ENCODE data around the gene TMEM200B.

DNA sequence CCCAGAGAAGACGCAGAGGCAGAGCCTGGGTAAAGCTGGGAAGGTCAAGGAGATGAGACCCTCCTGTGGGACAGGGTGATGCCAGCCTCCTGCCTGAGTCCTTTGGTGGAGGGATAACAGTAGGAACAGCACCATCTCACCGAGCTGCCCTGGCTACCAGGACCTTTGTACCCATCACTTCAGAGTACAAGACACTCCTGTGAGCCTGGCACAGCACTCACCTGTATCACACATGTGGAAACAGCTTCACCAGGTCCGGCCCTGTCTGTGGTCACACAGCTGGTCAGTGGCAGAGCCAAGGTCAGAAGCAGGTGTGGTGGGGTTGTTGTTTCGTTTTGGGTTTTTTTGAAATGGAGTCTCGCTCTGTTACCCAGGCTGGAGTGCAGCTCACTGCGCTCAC, 5.0 kb upstream of the TMEM200B start:
- TF ChIP-seq CREB1 (IDR thresholded peaks at IDR 0.05; ENCODE audit: low read depth), result no peak
- TF ChIP-seq BACH1 (IDR thresholded peaks at IDR 0.05; ENCODE audit: borderline replicate concordance), result no peak
- TF ChIP-seq, protein P1, sequence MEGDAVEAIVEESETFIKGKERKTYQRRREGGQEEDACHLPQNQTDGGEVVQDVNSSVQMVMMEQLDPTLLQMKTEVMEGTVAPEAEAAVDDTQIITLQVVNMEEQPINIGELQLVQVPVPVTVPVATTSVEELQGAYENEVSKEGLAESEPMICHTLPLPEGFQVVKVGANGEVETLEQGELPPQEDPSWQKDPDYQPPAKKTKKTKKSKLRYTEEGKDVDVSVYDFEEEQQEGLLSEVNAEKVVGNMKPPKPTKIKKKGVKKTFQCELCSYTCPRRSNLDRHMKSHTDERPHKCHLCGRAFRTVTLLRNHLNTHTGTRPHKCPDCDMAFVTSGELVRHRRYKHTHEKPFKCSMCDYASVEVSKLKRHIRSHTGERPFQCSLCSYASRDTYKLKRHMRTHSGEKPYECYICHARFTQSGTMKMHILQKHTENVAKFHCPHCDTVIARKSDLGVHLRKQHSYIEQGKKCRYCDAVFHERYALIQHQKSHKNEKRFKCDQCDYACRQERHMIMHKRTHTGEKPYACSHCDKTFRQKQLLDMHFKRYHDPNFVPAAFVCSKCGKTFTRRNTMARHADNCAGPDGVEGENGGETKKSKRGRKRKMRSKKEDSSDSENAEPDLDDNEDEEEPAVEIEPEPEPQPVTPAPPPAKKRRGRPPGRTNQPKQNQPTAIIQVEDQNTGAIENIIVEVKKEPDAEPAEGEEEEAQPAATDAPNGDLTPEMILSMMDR (IDR thresholded peaks at IDR 0.05 in 2 of 3, conservative IDR thresholded peaks at IDR 0.05 in 1 of 3; ENCODE audit: control insufficient read depth in 2 of 3, extremely low read depth in 1 of 3, insufficient read depth in 1 of 3, low read depth in 3 of 3, low read length in 3 of 3), result no peak
- no peak for TF ChIP-seq GABPA (IDR thresholded peaks at IDR 0.05; ENCODE audit: low read depth)
- TF ChIP-seq RAD21 (IDR thresholded peaks at IDR 0.05; ENCODE audit: insufficient read depth, low read depth, low read length), result no peak
- TF ChIP-seq EP300 (IDR thresholded peaks at IDR 0.05; ENCODE audit: borderline replicate concordance in 1 of 2, control insufficient read depth in 1 of 2, low read depth in 2 of 2, low read length in 2 of 2), result no peak
- TF ChIP-seq RELA (IDR thresholded peaks at IDR 0.05; ENCODE audit: borderline replicate concordance, partially characterized antibody), result no peak
- no peak for TF ChIP-seq PAX5 (IDR thresholded peaks at IDR 0.05; ENCODE audit: borderline replicate concordance, low read depth, low read length)
- TF ChIP-seq POLR2AphosphoS5 (IDR thresholded peaks at IDR 0.05; ENCODE audit: low read length), result no peak
- TF ChIP-seq, protein P2, sequence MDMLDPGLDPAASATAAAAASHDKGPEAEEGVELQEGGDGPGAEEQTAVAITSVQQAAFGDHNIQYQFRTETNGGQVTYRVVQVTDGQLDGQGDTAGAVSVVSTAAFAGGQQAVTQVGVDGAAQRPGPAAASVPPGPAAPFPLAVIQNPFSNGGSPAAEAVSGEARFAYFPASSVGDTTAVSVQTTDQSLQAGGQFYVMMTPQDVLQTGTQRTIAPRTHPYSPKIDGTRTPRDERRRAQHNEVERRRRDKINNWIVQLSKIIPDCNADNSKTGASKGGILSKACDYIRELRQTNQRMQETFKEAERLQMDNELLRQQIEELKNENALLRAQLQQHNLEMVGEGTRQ (IDR thresholded peaks at IDR 0.05; ENCODE audit: borderline replicate concordance, low read depth, low read length), result no peak
- TF ChIP-seq, protein P3, sequence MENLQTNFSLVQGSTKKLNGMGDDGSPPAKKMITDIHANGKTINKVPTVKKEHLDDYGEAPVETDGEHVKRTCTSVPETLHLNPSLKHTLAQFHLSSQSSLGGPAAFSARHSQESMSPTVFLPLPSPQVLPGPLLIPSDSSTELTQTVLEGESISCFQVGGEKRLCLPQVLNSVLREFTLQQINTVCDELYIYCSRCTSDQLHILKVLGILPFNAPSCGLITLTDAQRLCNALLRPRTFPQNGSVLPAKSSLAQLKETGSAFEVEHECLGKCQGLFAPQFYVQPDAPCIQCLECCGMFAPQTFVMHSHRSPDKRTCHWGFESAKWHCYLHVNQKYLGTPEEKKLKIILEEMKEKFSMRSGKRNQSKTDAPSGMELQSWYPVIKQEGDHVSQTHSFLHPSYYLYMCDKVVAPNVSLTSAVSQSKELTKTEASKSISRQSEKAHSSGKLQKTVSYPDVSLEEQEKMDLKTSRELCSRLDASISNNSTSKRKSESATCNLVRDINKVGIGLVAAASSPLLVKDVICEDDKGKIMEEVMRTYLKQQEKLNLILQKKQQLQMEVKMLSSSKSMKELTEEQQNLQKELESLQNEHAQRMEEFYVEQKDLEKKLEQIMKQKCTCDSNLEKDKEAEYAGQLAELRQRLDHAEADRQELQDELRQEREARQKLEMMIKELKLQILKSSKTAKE (IDR thresholded peaks at IDR 0.05; ENCODE audit: low read depth, poor library complexity, severe bottlenecking), result no peak
- no peak for TF ChIP-seq ZNF384 (IDR thresholded peaks at IDR 0.05; ENCODE audit: borderline replicate concordance, low read depth, low read length)
- no peak for TF ChIP-seq CHD1 (IDR thresholded peaks at IDR 0.05; ENCODE audit: low read depth, low read length)
- TF ChIP-seq, protein P4, sequence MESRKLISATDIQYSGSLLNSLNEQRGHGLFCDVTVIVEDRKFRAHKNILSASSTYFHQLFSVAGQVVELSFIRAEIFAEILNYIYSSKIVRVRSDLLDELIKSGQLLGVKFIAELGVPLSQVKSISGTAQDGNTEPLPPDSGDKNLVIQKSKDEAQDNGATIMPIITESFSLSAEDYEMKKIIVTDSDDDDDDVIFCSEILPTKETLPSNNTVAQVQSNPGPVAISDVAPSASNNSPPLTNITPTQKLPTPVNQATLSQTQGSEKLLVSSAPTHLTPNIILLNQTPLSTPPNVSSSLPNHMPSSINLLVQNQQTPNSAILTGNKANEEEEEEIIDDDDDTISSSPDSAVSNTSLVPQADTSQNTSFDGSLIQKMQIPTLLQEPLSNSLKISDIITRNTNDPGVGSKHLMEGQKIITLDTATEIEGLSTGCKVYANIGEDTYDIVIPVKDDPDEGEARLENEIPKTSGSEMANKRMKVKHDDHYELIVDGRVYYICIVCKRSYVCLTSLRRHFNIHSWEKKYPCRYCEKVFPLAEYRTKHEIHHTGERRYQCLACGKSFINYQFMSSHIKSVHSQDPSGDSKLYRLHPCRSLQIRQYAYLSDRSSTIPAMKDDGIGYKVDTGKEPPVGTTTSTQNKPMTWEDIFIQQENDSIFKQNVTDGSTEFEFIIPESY (IDR thresholded peaks at IDR 0.05), result no peak
